Stimulated activated CD4-positive, alpha-beta T cell treated with anti-CD3 and anti-CD28 coated beads, Interleukin-15, amount 100 ng/mL, for 1 hour (primary cell): ENCODE measurements around the gene NUP160.
"Not testable (repeated sequence)": the region's sequence is repeated elsewhere in the genome, so short reads cannot be mapped to it uniquely, and the experiment has no call there.

Experiments used
- DNase-seq, 2 donors: peaks; one replicate each; pipeline ENCODE4 v3.0.0-alpha.2; 2020; ENCODE audit warnings: low read depth in 1 of 2, low spot score in 1 of 2

The NUP160 gene

DNA sequence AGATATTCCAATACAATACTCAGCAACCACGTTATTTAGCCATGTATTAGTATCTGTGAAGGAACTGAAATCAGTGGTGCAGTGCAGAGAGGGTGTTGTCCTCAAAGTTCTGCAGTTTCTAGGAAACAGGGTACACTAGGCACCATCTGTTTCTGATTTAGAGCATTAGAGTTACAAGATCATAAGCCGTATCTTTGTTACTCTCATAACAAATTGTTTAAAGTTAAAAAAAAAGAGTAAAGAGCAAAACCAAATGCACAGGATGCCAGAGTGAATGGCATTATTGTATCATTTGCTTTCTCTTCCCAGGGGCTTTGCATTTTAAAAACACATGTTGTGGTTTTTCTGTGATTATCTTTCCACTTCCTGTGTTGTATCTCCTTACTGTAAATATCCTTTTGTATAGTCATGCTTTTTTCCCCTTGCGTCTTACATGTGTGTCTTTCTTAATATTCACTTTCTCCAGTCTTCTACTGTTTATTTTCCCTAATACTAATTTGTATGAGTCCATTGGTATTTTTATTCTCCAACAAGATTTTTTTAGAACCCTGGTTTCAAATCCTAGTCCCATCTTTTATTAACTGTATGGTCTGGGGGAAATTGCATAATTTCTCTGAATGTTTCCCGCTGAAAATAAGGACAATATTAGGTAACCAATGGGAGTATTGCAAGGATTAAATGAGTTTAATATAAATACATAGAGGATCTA lies 15.2 kb upstream of the NUP160 start:
- no peak for DNase-seq

DNA sequence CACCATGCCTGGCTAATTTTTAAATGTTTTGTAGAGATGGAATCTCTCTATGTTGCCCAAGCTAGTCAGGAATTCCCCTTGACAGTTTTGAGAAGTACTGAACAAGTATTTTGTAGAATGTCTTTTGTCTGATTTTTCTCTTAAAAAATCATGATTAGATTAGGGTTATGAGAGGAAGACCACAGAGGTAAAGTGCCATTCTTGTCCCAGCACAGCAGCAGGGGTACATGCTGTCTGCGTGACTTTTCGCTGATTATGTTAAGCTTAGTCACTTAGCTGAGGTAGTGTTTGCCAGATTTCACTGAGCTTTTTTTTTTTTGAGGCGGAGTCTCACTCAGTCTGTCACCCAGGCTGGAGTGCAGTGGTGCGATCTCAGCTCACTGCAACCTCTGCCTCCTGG lies 13.6 kb upstream of the NUP160 start:
- no peak for DNase-seq

DNA sequence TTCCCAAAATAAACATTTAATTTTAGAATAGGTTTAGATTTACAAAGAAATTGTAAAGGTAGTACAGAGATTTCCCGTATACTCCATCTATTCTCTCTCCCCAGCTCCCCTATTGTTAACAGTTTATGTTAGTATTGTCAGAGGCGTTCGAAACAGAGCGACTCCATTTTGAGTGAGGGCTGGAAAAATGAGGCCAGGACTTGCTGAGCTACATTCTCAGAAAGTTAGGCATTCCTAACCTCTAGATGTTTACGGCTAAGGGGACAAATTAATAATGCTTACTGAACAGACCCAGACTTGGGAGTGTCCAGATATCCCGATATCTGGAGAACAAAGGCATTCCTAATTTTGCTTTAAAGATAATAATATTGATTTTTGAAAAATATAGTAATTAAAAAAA lies 12.4 kb upstream of the NUP160 start:
- DNase-seq: no peak

GRCh38 chr11:47857892-47858543 lies 9.9 kb upstream of the NUP160 start:
- no peak for DNase-seq

DNA sequence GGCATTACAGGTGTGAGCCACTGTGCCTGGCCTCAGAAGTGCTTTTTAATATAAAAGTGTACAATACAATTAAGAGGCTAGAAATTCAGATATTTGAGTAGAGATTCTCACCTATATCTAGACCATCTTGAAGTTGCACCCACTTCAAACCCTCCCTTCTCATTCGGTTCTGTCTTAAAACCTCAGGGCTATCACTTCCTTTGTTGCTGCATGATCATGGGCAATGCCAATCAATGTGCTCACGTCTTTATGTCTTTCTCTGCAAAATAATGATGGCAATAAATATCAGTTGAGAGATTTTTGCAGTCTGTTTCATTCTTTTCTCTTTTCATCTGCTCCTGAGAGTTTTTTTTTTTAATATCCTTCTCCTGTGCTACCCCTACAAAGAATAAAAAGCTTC lies 9.3 kb upstream of the NUP160 start:
- no peak for DNase-seq

GRCh38 chr11:47856186-47856585 lies 8.0 kb upstream of the NUP160 start:
- no peak for DNase-seq

- no peak for DNase-seq
Measured at GRCh38 chr11:47854667-47855066, 6.5 kb upstream of the NUP160 start.

GRCh38 chr11:47852053-47852452 lies 3.9 kb upstream of the NUP160 start:
- no peak for DNase-seq

DNA sequence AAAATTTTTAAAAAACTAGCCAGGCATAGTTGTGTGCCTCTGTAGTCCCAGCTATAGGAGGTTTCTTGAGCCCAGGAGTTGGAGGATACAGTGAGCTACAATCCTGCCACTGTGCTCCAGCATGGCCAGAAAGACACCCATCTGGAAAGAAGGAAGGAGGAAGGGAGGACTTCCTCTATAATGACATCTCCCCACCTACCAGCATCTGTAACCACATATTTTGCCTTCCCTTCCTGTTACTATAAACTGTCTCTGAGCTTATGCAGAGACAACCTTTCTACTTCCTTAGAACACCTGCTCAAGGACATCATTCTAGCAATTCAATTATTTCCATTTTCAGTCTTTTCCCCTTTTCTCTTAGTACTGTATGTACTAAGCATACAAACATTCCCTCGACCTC lies 2.2 kb upstream of the NUP160 start:
- no peak for DNase-seq

DNA sequence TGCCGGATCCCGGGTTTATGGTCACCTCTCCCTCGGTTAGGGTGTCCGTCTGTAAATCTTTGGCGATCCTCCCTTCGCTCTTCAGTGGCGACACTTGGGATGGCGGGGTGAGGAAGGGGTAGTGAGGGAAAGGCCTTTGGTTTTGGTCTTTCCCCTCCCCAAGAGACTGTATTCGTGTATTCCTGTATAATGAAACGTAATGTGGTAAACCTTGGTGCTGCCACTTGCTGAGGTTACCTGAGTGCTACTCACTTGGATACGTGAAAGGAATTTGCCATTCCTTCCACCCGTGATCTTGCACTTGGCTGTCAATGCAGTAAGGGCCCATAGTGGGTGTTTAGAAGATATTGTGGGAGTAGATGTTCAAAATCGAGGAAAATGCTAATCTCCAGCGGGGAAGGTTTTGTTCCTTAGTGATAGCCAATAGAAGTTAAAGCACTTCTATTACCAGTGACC lies 578 bp upstream of the NUP160 start:
- no peak for DNase-seq

DNA sequence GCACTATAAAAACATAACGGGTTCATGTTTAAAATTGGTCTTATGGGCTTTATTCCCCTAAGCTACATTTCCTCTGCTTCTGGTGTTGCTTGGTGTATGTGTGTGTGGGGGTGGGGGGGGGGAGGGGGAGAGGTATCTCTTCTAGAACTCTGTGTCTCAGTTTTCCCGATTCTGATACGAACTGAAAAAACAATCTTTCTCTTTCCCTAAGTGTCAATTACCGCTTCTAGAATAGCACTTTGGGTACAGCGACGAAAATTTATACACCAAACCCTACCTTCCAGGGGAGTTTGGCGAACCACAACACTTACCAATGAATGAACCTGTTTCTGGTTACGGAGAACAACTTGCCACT lies 636 bp downstream of the NUP160 start:
- DNase-seq: no peak

GRCh38 chr11:47846998-47847397 lies 1.2 kb downstream of the NUP160 start:
- no peak for DNase-seq

DNA sequence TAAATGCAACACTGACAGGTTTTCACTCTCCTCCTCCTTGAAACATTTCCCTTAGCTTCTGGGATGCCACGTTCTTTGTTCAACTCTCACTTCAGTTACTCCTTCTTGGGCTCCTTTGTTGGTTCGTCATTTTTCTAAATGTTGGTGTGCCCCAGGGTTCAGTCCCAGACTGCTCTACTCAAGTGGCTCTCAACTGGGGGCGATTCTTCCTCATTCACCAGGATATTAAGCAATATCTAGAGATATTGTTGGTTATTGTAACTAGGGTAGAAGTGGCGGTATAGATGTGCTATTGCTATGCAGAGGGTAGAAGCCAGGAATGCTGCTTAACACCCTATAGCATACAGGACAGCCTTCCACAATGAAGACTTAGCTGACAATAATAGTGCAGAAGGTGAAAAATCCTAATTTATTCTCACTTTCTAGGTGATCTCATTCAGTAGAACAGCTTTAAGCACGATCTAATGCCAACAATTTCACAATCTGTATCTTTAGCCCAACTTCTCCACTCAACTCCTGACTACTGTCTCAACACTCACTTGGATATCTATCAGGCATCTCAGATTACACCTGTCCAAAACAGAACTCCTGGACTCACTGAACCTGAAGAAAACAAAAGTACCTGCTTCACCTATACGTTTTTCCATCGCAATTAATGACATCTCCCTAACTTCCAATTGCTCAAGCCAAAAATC lies 4.6 kb downstream of the NUP160 start:
- no peak for DNase-seq

DNA sequence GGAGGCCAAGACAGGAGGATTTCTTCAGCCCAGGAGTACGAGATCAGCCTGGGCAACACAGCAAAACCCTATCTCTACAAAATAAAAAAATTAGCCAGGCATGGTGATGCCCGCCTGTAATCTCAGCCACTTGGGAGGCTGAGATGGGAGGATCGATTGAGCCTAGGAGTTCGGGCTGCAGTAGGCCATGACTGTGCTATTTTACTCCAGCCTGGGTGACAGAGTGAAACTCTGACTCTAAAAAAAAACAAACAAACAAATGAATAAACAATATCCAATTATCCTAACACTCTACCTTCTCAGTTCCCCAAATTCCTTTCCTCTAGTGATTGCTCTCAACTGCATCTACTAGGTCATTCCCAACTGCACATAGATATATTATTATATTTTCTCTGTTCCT lies 5.4 kb downstream of the NUP160 start:
- DNase-seq: no peak

DNA sequence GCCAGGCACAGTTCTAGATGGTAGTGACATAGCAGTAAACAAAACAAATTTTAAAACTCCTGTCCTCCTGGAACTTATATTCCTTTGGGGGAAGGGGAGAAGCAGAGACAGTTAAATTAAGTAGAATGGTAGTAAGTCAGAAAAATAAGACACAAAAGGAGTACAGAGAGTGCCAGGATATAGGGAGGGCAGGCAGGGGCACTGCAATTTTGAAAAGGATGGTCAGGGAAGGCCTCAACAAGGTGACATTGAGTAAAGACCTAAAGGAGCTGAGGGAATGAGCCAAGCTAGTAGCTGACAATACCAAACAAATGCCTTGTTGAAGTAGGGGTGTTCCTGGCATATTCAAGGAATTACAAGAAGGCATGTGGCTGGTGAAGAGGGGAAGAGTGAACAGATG lies 10.2 kb downstream of the NUP160 start:
- DNase-seq: no peak

DNA sequence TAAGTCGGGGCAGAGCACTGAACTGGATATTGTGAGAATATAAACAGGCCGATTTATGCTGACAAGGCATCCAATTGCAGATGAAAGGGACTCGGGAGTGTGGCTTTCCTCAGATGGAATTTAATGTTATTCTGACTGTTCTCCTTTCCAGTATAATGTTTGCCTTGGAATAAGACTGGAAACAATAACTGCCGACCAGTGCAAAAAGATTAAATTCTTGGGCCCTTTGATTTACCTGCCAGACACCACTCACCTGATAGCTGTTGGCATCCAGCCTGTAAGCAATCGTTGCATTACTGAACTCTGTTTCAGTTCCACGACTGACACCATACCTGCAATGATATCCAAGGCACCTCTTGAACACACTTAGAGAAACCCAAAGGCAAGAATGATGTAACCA lies 10.9 kb downstream of the NUP160 start:
- DNase-seq: no peak

GRCh38 chr11:47830013-47830412 lies 18.1 kb downstream of the NUP160 start:
- not testable (repeated sequence) for DNase-seq

DNA sequence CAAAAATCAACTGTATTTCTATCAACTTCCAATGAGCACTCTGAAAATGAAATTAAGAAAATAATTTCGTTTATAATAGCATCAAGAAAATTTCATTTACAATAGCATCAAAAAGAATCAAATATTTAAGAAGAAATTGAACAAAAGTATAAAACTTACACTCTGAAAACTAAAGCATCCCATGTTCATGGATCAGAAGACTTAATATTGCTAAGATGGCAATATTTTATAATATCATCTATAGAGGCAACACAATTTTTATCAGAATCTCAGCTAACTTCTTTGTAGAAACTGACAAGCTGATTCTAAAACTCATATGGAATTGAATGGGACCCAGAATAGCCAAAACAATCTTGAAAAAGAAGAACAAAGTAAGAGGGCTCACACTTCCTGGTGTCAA lies 19.9 kb downstream of the NUP160 start:
- DNase-seq: no peak

DNA sequence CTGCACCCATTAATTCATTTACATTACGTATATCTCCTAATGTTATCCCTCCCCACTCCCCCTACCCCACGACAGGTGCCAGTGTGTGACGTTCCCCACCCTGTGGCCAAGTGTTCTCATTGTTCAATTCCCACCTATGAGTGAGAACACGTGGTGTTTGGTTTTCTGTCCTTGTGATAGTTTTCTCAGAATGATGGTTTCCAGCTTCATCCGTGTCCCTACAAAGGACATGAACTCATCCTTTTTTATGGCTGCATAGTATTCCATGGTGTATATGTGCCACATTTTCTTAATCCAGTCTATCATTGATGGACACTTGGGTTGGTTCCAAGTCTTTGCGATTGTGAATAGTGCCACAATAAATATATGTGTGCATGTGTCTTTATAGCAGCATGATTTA lies 25.5 kb downstream of the NUP160 start:
- not testable (repeated sequence) for DNase-seq

GRCh38 chr11:47819743-47820142 lies 28.4 kb downstream of the NUP160 start:
- DNase-seq: no peak

DNA sequence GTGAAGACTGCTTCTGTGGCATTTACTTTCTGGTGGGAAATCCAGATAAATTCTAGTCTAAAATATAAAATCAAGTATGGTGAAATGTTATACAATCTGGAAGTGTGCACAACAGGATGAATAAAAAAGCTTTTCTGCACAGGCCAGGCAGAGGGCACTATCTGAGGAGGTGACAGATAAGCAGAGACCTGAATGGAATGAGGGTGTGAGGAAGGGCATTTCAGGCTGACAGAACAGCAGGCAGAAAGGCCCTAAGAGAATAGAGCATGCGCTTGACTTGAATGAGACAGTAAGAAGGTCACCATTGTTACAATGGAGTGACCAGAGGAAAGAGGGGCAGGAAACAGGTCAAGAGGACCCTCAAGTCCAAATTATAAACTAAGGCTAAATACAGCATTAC lies 47.4 kb downstream of the NUP160 start:
- no peak for DNase-seq

GRCh38 chr11:47797633-47798032 lies 50.5 kb downstream of the NUP160 start:
- DNase-seq: no peak
